T-cell (primary cell): Measurements from ENCODE around the gene SLC30A2. TPM values are rescaled to one million over a fixed set of nuclear protein-coding genes. Genes with fewer than 3 reads are reported as not detected.

Source experiments
- ATAC-seq, 4 experiments: fragments of 200-7000 bp in 3 of 4; fragments of 150-1000 bp in 1 of 4; cut with Tn5 transposase; replicated peaks in 1 of 4; 1 replicate in 3 of 4; 2 replicates in 1 of 4; pipeline ENCODE4 v1.10.0; 2021; ENCODE audit warnings: moderate library complexity in 3 of 4, mild to moderate bottlenecking in 2 of 4, moderate number of reproducible peaks in 1 of 4
- CTCF ChIA-PET, 2 donors: fragments of 300-600 bp; sonication (Branson Sonifier 250); formaldehyde crosslinking; loops; one replicate each; lab custom pipeline; 2022; ENCODE audit warnings: antibody characterized with exemption in 2 of 2; lab: Charles Lee
- POLR2A ChIA-PET, 2 donors: fragments of 300-600 bp; sonication (Branson Sonifier 250); formaldehyde crosslinking; loops; one replicate each; lab custom pipeline; 2022; ENCODE audit warnings: antibody characterized with exemption in 2 of 2; lab: Charles Lee
- DNase-seq, 35 experiments: peaks; one replicate each; pipeline versions ENCODE4 v3.0.0 to v3.0.0-alpha.2; 2013 to 2023
- H3K27ac ChIP-seq: one replicate; pipeline ENCODE4 v1.5.1; 2013; ENCODE audit warnings: low read length
- H3K27me3 ChIP-seq, 2 experiments: replicated peaks in 1 of 2; 1 replicate in 1 of 2; 2 replicates in 1 of 2; pipeline versions ENCODE4 v1.6.1 to v1.7.0; 2013; ENCODE audit warnings: low read length in 1 of 2, mixed read lengths in 1 of 2; ENCODE audit not compliant: control insufficient read depth in 2 of 2, insufficient read depth in 2 of 2; ENCODE audit errors: extremely low read depth in 1 of 2
- H3K36me3 ChIP-seq, 2 donors: 1 replicate in 1 of 2; 2 replicates in 1 of 2; pipeline versions ENCODE4 v1.6.1 to v1.7.0; 2013; ENCODE audit warnings: low read length in 1 of 2; ENCODE audit not compliant: control insufficient read depth in 2 of 2, insufficient read depth in 1 of 2; ENCODE audit errors: extremely low read depth in 1 of 2
- H3K4me1 ChIP-seq, 2 experiments: 1 replicate in 1 of 2; 2 replicates in 1 of 2; pipeline versions ENCODE4 v1.6.1 to v1.7.0; 2013; ENCODE audit warnings: low read length in 2 of 2, mixed read lengths in 1 of 2; ENCODE audit not compliant: insufficient read depth in 2 of 2, control insufficient read depth in 1 of 2; ENCODE audit errors: extremely low read depth in 1 of 2
- H3K4me3 ChIP-seq, 2 donors: 1 replicate in 1 of 2; 2 replicates in 1 of 2; pipeline versions ENCODE4 v1.5.1 to v1.7.0; 2013; ENCODE audit warnings: mild to moderate bottlenecking in 2 of 2, low read length in 1 of 2, moderate library complexity in 1 of 2; ENCODE audit not compliant: control insufficient read depth in 1 of 2; ENCODE audit errors: extremely low read depth in 1 of 2
- H3K9me3 ChIP-seq: 2 replicates; pipeline ENCODE4 v1.7.0; 2013
- H3K27ac Mint-ChIP-seq, 2 donors: one replicate each; pipeline ENCODE4 v1.8.0; 2020 to 2021; ENCODE audit warnings: mild to moderate bottlenecking in 2 of 2, mixed read lengths in 2 of 2
- H3K27me3 Mint-ChIP-seq, 2 donors: one replicate each; pipeline ENCODE4 v1.8.0; 2021 to 2022; ENCODE audit warnings: mixed read lengths in 2 of 2
- H3K36me3 Mint-ChIP-seq: one replicate; pipeline ENCODE4 v1.8.0; 2021; ENCODE audit warnings: mixed read lengths
- H3K4me1 Mint-ChIP-seq, 3 donors: one replicate each; pipeline ENCODE4 v1.8.0; 2020 to 2022; ENCODE audit warnings: mixed read lengths in 3 of 3, mild to moderate bottlenecking in 1 of 3
- H3K4me3 Mint-ChIP-seq, 3 donors: one replicate each; pipeline ENCODE4 v1.8.0; 2020 to 2022; ENCODE audit warnings: mild to moderate bottlenecking in 3 of 3, mixed read lengths in 3 of 3, moderate library complexity in 3 of 3
- H3K9me3 Mint-ChIP-seq, 3 donors: one replicate each; pipeline ENCODE4 v1.8.0; 2020 to 2022; ENCODE audit warnings: mixed read lengths in 3 of 3
- whole genome bisulfite sequencing: methylation state at CpG from one replicate; pipeline ENCODE4 v1.1.5; 2013; ENCODE audit warnings: missing lambda C conversion rate; ENCODE audit not compliant: insufficient coverage; 5-methylcytosine and 5-hydroxymethylcytosine counted together
- total RNA-seq, 35 experiments: library from RNA in 6 of 35; stranded (reverse) in 6 of 35; fragments of 120-200 nt in 1 of 35; gene quantifications; one replicate each; pipeline versions ENCODE4 v1.2.1 to v1.2.4 and lab custom pipeline; 2013 to 2026

SLC30A2 gene
- total RNA-seq, 5 donors from 2014 or later (not counting 1 experiment from before 2014, with no cell fraction given): 0.13 to 0.38 (median 0.19) TPM; not detected in 2

- no peaks in the 10 kb centered on the region for H3K9me3 ChIP-seq
- Mint-ChIP-seq H3K27me3 (peaks cover 0 to 2% of the 10 kb centered on the region in 2 donors), H3K9me3 (no peaks in the 10 kb centered on the region), H3K4me1 (peaks cover 10 to 16% (median 10%) of the 10 kb centered on the region in 3 donors), H3K36me3 (no peaks in the 10 kb centered on the region), H3K4me3 (peak overlapping the region; percentile 96 to 99 (median 97)), H3K27ac (peak overlapping the region; percentile 86 to 94)
- WGBS: under 1% methylated on average over 48 of the region's 60 CpGs
- H3K27ac ChIP-seq: peak overlapping the region; percentile 60
- ChIA-PET POLR2A (interaction anchor here (0.6 to 0.7 kb wide), 3 partner anchors 427 to 919 kb away, joined by 3 to 4 read pairs (median 3); no protein-coding TSS in a partner anchor), CTCF (interaction anchor here (0.6 to 0.7 kb wide), 3 partner anchors 8 to 140 kb away, joined by 3 to 4 read pairs (median 3); no protein-coding TSS in a partner anchor)
- H3K4me3 ChIP-seq: peak overlapping the region; percentile 85 to 94
- H3K36me3 ChIP-seq: no peaks in the 10 kb centered on the region
- DNase-seq: peak; percentile 79 to 97 (median 91)
- peaks cover 0 to 59% of the 10 kb centered on the region in 2 experiments for H3K27me3 ChIP-seq
- ATAC-seq: peak; percentile 96 to 97 (median 96)
- peaks cover 0 to 17% of the 10 kb centered on the region in 2 experiments for H3K4me1 ChIP-seq
Measured at GRCh38 chr1:26035203-26035958, 10.5 kb downstream of the SLC30A2 start.

GRCh38 chr1:26034504-26035202, 11.3 kb downstream of the SLC30A2 start:
- Mint-ChIP-seq H3K27me3 (peaks cover 0 to 2% of the 10 kb centered on the region in 2 donors), H3K4me3 (peak overlapping the region; percentile 96 to 99 (median 97)), H3K9me3 (no peaks in the 10 kb centered on the region), H3K4me1 (peaks cover 10 to 16% (median 10%) of the 10 kb centered on the region in 3 donors), H3K27ac (peak overlapping the region in 1 of 2 donors; percentile 6), H3K36me3 (no peaks in the 10 kb centered on the region)
- CTCF ChIA-PET: interaction anchor here (0.6 to 0.7 kb wide), 4 partner anchors 7 to 139 kb away, joined by 3 to 4 read pairs (median 3); no protein-coding TSS in a partner anchor
- no peak for ATAC-seq
- Histone ChIP-seq H3K36me3 (no peaks in the 10 kb centered on the region), H3K27ac (peak overlapping the region; percentile 60), H3K4me1 (peaks cover 0 to 17% of the 10 kb centered on the region in 2 experiments), H3K9me3 (no peaks in the 10 kb centered on the region), H3K27me3 (peaks cover 0 to 57% of the 10 kb centered on the region in 2 experiments), H3K4me3 (peak overlapping the region; percentile 85 to 94)
- no peak for DNase-seq
- POLR2A ChIA-PET: interaction anchor here (0.6 to 0.7 kb wide), 3 partner anchors 426 to 920 kb away, joined by 3 to 4 read pairs (median 3); no protein-coding TSS in a partner anchor
- 32% methylated on average over 10 of the region's 15 CpGs for WGBS

DNA sequence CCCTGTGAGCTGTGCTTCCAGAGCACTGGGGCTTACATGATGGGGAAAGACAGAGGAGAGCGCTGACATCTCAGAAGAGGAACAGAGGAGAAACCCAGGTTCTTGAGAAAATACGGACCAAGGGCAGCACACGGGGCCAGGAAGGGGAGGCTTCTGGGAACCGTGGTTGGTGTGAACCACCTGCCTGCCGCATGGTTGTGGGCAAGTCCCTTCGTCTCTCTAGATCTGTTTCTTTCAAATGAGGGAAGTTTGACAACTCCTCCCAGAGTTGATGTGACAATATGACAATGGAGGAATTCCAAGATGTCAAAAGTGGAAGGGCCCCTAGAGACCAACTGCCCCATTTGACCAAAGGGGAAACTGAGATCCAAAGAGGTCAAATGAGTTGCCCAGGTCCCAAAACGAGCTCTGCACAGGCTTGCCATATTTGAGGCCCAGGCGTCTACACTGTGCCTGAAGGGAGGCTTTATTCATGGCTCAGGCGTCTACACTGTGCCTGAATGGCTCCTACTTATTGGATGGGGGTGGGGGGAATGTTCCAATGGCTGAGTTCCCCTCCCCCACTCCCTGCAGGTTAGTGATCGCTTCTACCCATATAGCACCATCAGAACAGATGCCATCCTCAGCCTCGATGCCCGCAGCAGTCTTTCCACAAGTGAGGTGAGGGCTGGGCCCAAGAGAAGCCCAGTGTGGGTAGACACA, 13.1 kb downstream of the SLC30A2 start:
- Histone ChIP-seq H3K36me3 (no peaks in the 10 kb centered on the region), H3K27ac (no peak overlapping the region), H3K4me1 (peaks cover 0 to 17% of the 10 kb centered on the region in 2 experiments), H3K4me3 (no peak overlapping the region), H3K9me3 (no peaks in the 10 kb centered on the region), H3K27me3 (peaks cover 0 to 51% of the 10 kb centered on the region in 2 experiments)
- Mint-ChIP-seq H3K9me3 (no peaks in the 10 kb centered on the region), H3K36me3 (no peaks in the 10 kb centered on the region), H3K27ac (no peak overlapping the region), H3K27me3 (peaks cover 0 to 2% of the 10 kb centered on the region in 2 donors), H3K4me1 (peaks cover 10 to 19% (median 10%) of the 10 kb centered on the region in 3 donors), H3K4me3 (peak overlapping the region in 1 of 3 donors; percentile 28)
- CTCF ChIA-PET: no interaction called here
- DNase-seq: no peak
- POLR2A ChIA-PET: no interaction called here
- ATAC-seq: no peak
- 76% methylated on average over 9 of the region's 12 CpGs for WGBS

- Mint-ChIP-seq H3K4me1 (peaks cover 10 to 23% (median 10%) of the 10 kb centered on the region in 3 donors), H3K9me3 (no peaks in the 10 kb centered on the region), H3K4me3 (no peak overlapping the region), H3K27ac (no peak overlapping the region), H3K36me3 (no peaks in the 10 kb centered on the region), H3K27me3 (peaks cover 0 to 2% of the 10 kb centered on the region in 2 donors)
- Histone ChIP-seq H3K9me3 (no peaks in the 10 kb centered on the region), H3K27ac (no peak overlapping the region), H3K4me3 (no peak overlapping the region), H3K36me3 (no peaks in the 10 kb centered on the region), H3K4me1 (peaks cover 0 to 17% of the 10 kb centered on the region in 2 experiments), H3K27me3 (peaks cover 0 to 48% of the 10 kb centered on the region in 2 experiments)
- 60% methylated on average over 1 of the region's 3 CpGs for WGBS
- ATAC-seq (no peak), DNase-seq (no peak)
- ChIA-PET CTCF (no interaction called here), POLR2A (no interaction called here)
Measured at GRCh38 chr1:26031611-26032220, 14.2 kb downstream of the SLC30A2 start.

DNA sequence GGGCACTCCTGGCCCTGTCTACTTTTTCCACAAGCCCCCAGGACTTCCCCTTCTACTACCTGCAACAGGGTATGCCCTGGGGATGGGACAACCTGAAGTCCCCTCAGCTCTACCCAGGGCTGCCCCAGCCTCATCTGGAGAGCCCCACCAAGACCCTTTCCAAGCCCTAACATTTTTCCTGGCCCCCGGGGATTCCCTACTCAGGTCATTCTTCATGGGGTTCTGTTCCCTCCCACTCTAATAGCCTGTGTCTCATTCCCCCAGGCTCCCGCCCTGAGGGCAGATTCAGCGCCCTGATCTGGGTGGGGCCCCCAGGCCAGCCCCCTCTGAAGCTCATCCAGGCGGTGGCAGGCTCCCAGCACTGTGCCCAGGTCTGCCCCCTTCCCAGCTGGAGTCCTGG, 14.7 kb downstream of the SLC30A2 start:
- DNase-seq (no peak), ATAC-seq (no peak)
- no peaks in the 10 kb centered on the region for H3K9me3 Mint-ChIP-seq
- peaks cover 0 to 2% of the 10 kb centered on the region in 2 donors for H3K27me3 Mint-ChIP-seq
- 67% methylated on average over 1 of the region's 4 CpGs for WGBS
- CTCF ChIA-PET: no interaction called here
- H3K36me3 Mint-ChIP-seq: no peaks in the 10 kb centered on the region
- Histone ChIP-seq H3K27ac (no peak overlapping the region), H3K9me3 (no peaks in the 10 kb centered on the region), H3K36me3 (no peaks in the 10 kb centered on the region), H3K4me3 (no peak overlapping the region), H3K27me3 (peaks cover 0 to 43% of the 10 kb centered on the region in 2 experiments), H3K4me1 (peaks cover 0 to 13% of the 10 kb centered on the region in 2 experiments)
- peaks cover 10 to 22% (median 10%) of the 10 kb centered on the region in 3 donors for H3K4me1 Mint-ChIP-seq
- POLR2A ChIA-PET: no interaction called here
- no peak overlapping the region for H3K4me3 Mint-ChIP-seq
- H3K27ac Mint-ChIP-seq: no peak overlapping the region
